GM12878 (cell line): ENCODE data around the gene PLXNB3. TPM values are rescaled to one million over a fixed set of nuclear protein-coding genes. Genes with fewer than 3 reads are reported as not detected.

Experiments used
- BRCA1 ChIP-seq: IDR thresholded peaks from 2 replicates; pipeline ENCODE4 v1.6.1; 2011; ENCODE audit warnings: low read depth, low read length, improper control_type of control experiment
- CBX5 ChIP-seq: sonication (generic); IDR thresholded peaks from 2 replicates; pipeline ENCODE4 v1.6.1; 2016; ENCODE audit warnings: low read depth, moderate library complexity, mild to moderate bottlenecking, inconsistent platforms
- CEBPZ ChIP-seq: fragments of 150-350 bp; IDR thresholded peaks from 2 replicates; pipeline ENCODE4 v1.6.1; 2016; ENCODE audit warnings: low read depth, low read length
- CHD4 ChIP-seq: fragments of 200-600 bp; sonication (generic); IDR thresholded peaks from 2 replicates; pipeline ENCODE4 v1.6.1; 2016; ENCODE audit warnings: mild to moderate bottlenecking
- CREM ChIP-seq: IDR thresholded peaks from 2 replicates; pipeline ENCODE4 v1.6.1; 2014; ENCODE audit warnings: antibody characterized with exemption, low read depth
- EP300 ChIP-seq, 2 experiments: fragments of 150-350 bp in 1 of 2; IDR thresholded peaks; 2 replicates each; pipeline ENCODE4 v1.6.1; 2011 to 2012; ENCODE audit warnings: low read depth in 2 of 2, low read length in 2 of 2, borderline replicate concordance in 1 of 2, improper control_type of control experiment in 1 of 2, inconsistent platforms in 1 of 2; ENCODE audit not compliant: control insufficient read depth in 1 of 2
- MTA2 ChIP-seq: fragments of 450-650 bp; IDR thresholded peaks from 2 replicates; pipeline ENCODE4 v1.6.1; 2016; ENCODE audit warnings: low read depth, mild to moderate bottlenecking, moderate library complexity
- NFYA ChIP-seq: IDR thresholded peaks from 2 replicates; pipeline ENCODE4 v1.6.1; 2011; ENCODE audit warnings: low read depth, mild to moderate bottlenecking, low read length, improper control_type of control experiment, borderline replicate concordance
- PAX8 ChIP-seq: fragments of 450-650 bp; IDR thresholded peaks from 2 replicates; pipeline ENCODE4 v1.6.1; 2017; ENCODE audit warnings: mild to moderate bottlenecking, moderate library complexity
- SIX5 ChIP-seq: IDR thresholded peaks from 2 replicates; pipeline ENCODE4 v1.6.1; 2011; ENCODE audit warnings: mild to moderate bottlenecking, low read depth, low read length, moderate library complexity; ENCODE audit not compliant: severe bottlenecking
- SKIL ChIP-seq: fragments of 450-650 bp; IDR thresholded peaks from 2 replicates; pipeline ENCODE4 v1.6.1; 2017; ENCODE audit warnings: mild to moderate bottlenecking, low read depth, inconsistent platforms; ENCODE audit not compliant: poor library complexity, severe bottlenecking
- SPI1 ChIP-seq: IDR thresholded peaks from 2 replicates; pipeline ENCODE4 v1.6.1; 2011; ENCODE audit warnings: low read depth, mild to moderate bottlenecking, low read length, moderate library complexity, borderline replicate concordance; ENCODE audit not compliant: insufficient read depth
- STAT3 ChIP-seq: IDR thresholded peaks from 2 replicates; pipeline ENCODE4 v1.6.1; 2011; ENCODE audit warnings: low read depth, low read length, improper control_type of control experiment
- TAF1 ChIP-seq: IDR thresholded peaks from 2 replicates; pipeline ENCODE4 v1.6.1; 2011; ENCODE audit warnings: mild to moderate bottlenecking, low read depth, low read length, borderline replicate concordance
- TBL1XR1 ChIP-seq: IDR thresholded peaks from 2 replicates; pipeline ENCODE4 v1.6.1; 2012; ENCODE audit warnings: low read depth, low read length, improper control_type of control experiment
- TCF12 ChIP-seq: IDR thresholded peaks from 2 replicates; pipeline ENCODE4 v1.6.1; 2011; ENCODE audit warnings: low read depth, mild to moderate bottlenecking, low read length
- WRNIP1 ChIP-seq: IDR thresholded peaks from 2 replicates; pipeline ENCODE4 v1.6.1; 2011; ENCODE audit warnings: low read depth, low read length, improper control_type of control experiment, borderline replicate concordance
- ZSCAN29 ChIP-seq: fragments of 450-650 bp; IDR thresholded peaks from 2 replicates; pipeline ENCODE4 v1.6.1; 2017; ENCODE audit warnings: mild to moderate bottlenecking, moderate library complexity
- polyA plus RNA-seq, 11 experiments: library from polyadenylated mRNA; depleted of rRNA in 4 of 11; unstranded in 6 of 11; stranded (reverse) in 5 of 11; fragments of >200 nt; fragmentation: Nextera tagmentation in 4 of 11; fragmentation: Illumina TruSeq in 1 of 11; extraction: Ambion mirVana in 4 of 11; extraction: Trizol in 1 of 11; gene quantifications; 1 replicate in 1 of 11; 2 replicates in 10 of 11; pipeline versions ENCODE4 v1.2.1 to v1.2.3, GENCODE V29; 2011 to 2016; ENCODE audit warnings: inconsistent platforms in 2 of 11, missing spikeins in 2 of 11, low read depth in 1 of 11
- total RNA-seq, 4 experiments: library from RNA; depleted of rRNA in 3 of 4; stranded (reverse); fragments of >200 nt in 3 of 4; fragmentation: Illumina TruSeq in 1 of 4; extraction: Trizol in 1 of 4; gene quantifications; 2 replicates each; pipeline versions ENCODE4 v1.2.1 to v1.2.3, GENCODE V29; 2013 to 2021
- TF ChIP-seq, protein P1 (sequence below): fragments of 450-650 bp; IDR thresholded peaks from 2 replicates; pipeline ENCODE4 v1.6.1; 2018; ENCODE audit warnings: mild to moderate bottlenecking, low read depth, moderate library complexity; ENCODE audit not compliant: partially characterized antibody

PLXNB3 gene
- total and polyA plus RNA-seq, 10 of the 15 experiments (the other 5 are each of a cell fraction or from before 2014, with no cell fraction given) = 0.06 to 0.68 (median 0.19) TPM; not detected in 4

DNA sequence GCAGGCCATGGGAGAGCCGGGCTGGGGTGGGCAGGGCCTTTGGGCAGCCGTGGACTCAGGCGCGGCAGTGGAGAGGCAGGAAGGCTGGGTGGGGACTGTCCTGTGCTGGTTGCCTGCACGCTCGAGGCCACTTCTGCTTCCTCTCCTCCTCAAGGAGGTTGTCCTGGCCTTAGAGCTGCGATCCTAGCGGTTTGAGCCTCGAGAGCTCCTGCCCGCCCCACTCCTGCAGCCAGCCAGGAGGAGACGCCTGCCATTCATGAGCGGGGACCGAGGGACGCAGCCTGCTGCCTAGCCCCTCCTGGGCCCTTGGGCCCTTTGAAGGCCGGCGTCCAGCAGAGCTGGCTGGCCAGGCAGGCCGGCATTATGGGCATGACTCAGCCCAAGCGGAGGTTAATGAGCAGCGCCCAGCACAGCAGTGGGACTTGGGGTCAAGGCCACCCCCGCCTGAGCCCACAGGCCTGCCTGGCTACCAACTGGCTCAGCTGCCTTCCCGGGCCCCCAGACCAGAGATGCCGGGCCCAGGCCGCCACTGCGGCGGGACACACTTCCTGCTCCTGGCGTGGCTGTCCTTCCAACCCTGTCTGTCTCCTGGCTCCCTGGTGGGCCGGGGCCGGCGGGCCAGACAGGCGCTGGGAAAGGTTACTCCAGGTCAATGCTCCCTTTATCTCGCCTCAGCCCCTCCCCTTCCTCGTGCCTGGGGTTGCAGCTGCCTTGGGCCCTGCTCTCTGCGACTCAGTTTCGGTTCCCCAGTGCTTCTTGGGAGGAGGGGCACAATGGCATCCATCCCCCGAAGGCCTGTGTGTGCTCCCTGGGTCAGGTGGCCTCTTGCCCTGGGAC is 37.5 kb upstream of the PLXNB3 start (continued):
- TF ChIP-seq, protein P1, sequence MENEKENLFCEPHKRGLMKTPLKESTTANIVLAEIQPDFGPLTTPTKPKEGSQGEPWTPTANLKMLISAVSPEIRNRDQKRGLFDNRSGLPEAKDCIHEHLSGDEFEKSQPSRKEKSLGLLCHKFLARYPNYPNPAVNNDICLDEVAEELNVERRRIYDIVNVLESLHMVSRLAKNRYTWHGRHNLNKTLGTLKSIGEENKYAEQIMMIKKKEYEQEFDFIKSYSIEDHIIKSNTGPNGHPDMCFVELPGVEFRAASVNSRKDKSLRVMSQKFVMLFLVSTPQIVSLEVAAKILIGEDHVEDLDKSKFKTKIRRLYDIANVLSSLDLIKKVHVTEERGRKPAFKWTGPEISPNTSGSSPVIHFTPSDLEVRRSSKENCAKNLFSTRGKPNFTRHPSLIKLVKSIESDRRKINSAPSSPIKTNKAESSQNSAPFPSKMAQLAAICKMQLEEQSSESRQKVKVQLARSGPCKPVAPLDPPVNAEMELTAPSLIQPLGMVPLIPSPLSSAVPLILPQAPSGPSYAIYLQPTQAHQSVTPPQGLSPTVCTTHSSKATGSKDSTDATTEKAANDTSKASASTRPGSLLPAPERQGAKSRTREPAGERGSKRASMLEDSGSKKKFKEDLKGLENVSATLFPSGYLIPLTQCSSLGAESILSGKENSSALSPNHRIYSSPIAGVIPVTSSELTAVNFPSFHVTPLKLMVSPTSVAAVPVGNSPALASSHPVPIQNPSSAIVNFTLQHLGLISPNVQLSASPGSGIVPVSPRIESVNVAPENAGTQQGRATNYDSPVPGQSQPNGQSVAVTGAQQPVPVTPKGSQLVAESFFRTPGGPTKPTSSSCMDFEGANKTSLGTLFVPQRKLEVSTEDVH = no peak
- TF ChIP-seq TAF1 = no peak
- TF ChIP-seq PAX8 = no peak
- TF ChIP-seq WRNIP1 = no peak
- no peak for TF ChIP-seq BRCA1
- TF ChIP-seq TCF12 = peak; percentile 95
- peak in 1 of 2 experiments; percentile 31; a peak in 1 of 4 replicates for TF ChIP-seq EP300 (IDR thresholded peaks at IDR 0.05; ENCODE audit: borderline replicate concordance in 1 of 2, control insufficient read depth in 1 of 2, low read depth in 2 of 2, low read length in 2 of 2)
- no peak for TF ChIP-seq CBX5
- no peak for TF ChIP-seq SIX5
- TF ChIP-seq SPI1 = peak; percentile 94
- no peak for TF ChIP-seq NFYA
- no peak for TF ChIP-seq SKIL
- TF ChIP-seq CREM = no peak
- TF ChIP-seq MTA2 = no peak
- peak; percentile 80; the same call in 1 of the 2 replicates for TF ChIP-seq TBL1XR1
- no peak for TF ChIP-seq ZSCAN29
- TF ChIP-seq STAT3 = no peak
- no peak for TF ChIP-seq CHD4
- TF ChIP-seq CEBPZ = no peak
